Panc1 (cell line): ENCODE results near the gene TNFSF13. TPM values are rescaled to one million over a fixed set of nuclear protein-coding genes. Genes with fewer than 3 reads are reported as not detected.

Source experiments
- ATAC-seq: fragments of 200-7000 bp; cut with Tn5 transposase; 2 replicates; pipeline ENCODE4 v1.9.1; 2020; ENCODE audit warnings: mild to moderate bottlenecking, moderate library complexity
- BruUV-seq: library from RNA; stranded (reverse); fragments of 400-500 nt; replicated peaks from 2 replicates; lab custom pipeline; 2021; lab: Mats Ljungman, UMichigan
- CTCF ChIA-PET: fragments of 300-600 bp; sonication (Branson Sonifier 250); formaldehyde crosslinking; loops from one replicate; lab custom pipeline; 2022; ENCODE audit warnings: antibody characterized with exemption; lab: Charles Lee
- POLR2A ChIA-PET: fragments of 300-600 bp; sonication (Branson Sonifier 250); formaldehyde crosslinking; loops from one replicate; lab custom pipeline; 2022; ENCODE audit warnings: antibody characterized with exemption; lab: Charles Lee
- DNase-seq: peaks from one replicate; pipeline ENCODE4 v3.0.0-alpha.2; 2010; ENCODE audit warnings: low read depth, low spot score
- H3K27ac ChIP-seq: 2 replicates; pipeline ENCODE4 v1.5.1; 2011; ENCODE audit warnings: mild to moderate bottlenecking, low read length, inconsistent platforms
- H3K27me3 ChIP-seq: fragments of 200-500 bp; sonication (Bioruptor generic); 2 replicates; pipeline ENCODE4 v1.6.0; 2014; ENCODE audit warnings: low read length, inconsistent platforms; ENCODE audit not compliant: control insufficient read depth, insufficient read depth
- H3K36me3 ChIP-seq: fragments of 200-500 bp; sonication (Bioruptor generic); 2 replicates; pipeline ENCODE4 v1.5.1; 2014; ENCODE audit warnings: inconsistent platforms, mild to moderate bottlenecking, low read length, moderate library complexity; ENCODE audit not compliant: control insufficient read depth, insufficient read depth
- H3K4me1 ChIP-seq: 2 replicates; pipeline ENCODE4 v1.5.1; 2011; ENCODE audit warnings: inconsistent platforms, mild to moderate bottlenecking, low read length, moderate library complexity; ENCODE audit not compliant: control insufficient read depth, insufficient read depth
- H3K4me3 ChIP-seq, 2 experiments: 2 replicates each; pipeline ENCODE4 v1.5.1; 2011 to 2012; ENCODE audit warnings: low read depth in 2 of 2, low read length in 2 of 2, mild to moderate bottlenecking in 2 of 2, inconsistent platforms in 1 of 2, moderate library complexity in 1 of 2
- H3K9me3 ChIP-seq: fragments of 200-500 bp; sonication (Bioruptor generic); 2 replicates; pipeline ENCODE4 v1.5.1; 2014; ENCODE audit warnings: low read depth, mild to moderate bottlenecking, inconsistent platforms, low read length, moderate library complexity; ENCODE audit not compliant: control insufficient read depth, insufficient read depth
- CTCF ChIP-seq: fragments of 450-650 bp; IDR thresholded peaks from 2 replicates; pipeline ENCODE4 v1.5.1; 2017; ENCODE audit warnings: mild to moderate bottlenecking
- POLR2AphosphoS5 ChIP-seq: IDR thresholded peaks from 2 replicates; pipeline ENCODE4 v1.6.1; 2012; ENCODE audit warnings: mild to moderate bottlenecking, low read depth, low read length, moderate library complexity
- REST ChIP-seq, 2 experiments: IDR thresholded peaks; 2 replicates each; pipeline ENCODE4 v1.6.1; 2011 to 2012; ENCODE audit warnings: low read depth in 2 of 2, control low read depth in 1 of 2, low read length in 1 of 2, mild to moderate bottlenecking in 1 of 2, moderate library complexity in 1 of 2; ENCODE audit not compliant: insufficient read depth in 1 of 2
- SIN3A ChIP-seq: IDR thresholded peaks from 2 replicates; pipeline ENCODE4 v1.6.1; 2012; ENCODE audit warnings: low read depth, mild to moderate bottlenecking, low read length, moderate library complexity, borderline replicate concordance; ENCODE audit not compliant: insufficient read depth
- TCF7L2 ChIP-seq: IDR thresholded peaks from 2 replicates; pipeline ENCODE4 v1.6.1; 2011; ENCODE audit warnings: mild to moderate bottlenecking, low read depth, low read length, inconsistent platforms
- in situ Hi-C: cut with HindIII; loops from 2 replicates; pipeline ENCODE4 v1.10.0; 2016; ENCODE audit warnings: low sequenced_read_pairs, low pct_unique_long_range_greater_than_20kb
- intact Hi-C: fragments of 100-400 bp; cut with micrococcal nuclease; formaldehyde crosslinking; loops from one replicate; pipeline ENCODE4 v1.10.0; 2022; ENCODE audit not compliant: unreplicated experiment
- total RNA-seq: library from RNA; stranded (reverse); gene quantifications from one replicate; pipeline ENCODE4 v1.2.1, GENCODE V29; 2021; ENCODE audit not compliant: unreplicated experiment

TNFSF13 gene
- total RNA-seq, 1 experiment from 2014 or later, result 2.3 TPM

GRCh38 chr17:7610641-7611040 is 52.1 kb downstream of the TNFSF13 start:
- ATAC-seq, result no peak

More at GRCh38 chr17:7610641-7611040, 52.1 kb downstream of the TNFSF13 start:
- TF ChIP-seq REST (IDR thresholded peaks at IDR 0.05; ENCODE audit: insufficient read depth in 1 of 2, low read depth in 2 of 2, low read length in 1 of 2) (no peak), CTCF (no peak), SIN3A (no peak), POLR2AphosphoS5 (no peak), TCF7L2 (no peak)
- no peak overlapping the region for H3K27ac ChIP-seq
- no TSS peak for BruUV-seq
- H3K4me1 ChIP-seq, result peaks cover 14% of the 10 kb centered on the region
- no peaks in the 10 kb centered on the region for H3K27me3 ChIP-seq
- ChIA-PET CTCF (no interaction called here), POLR2A (no interaction called here)
- intact Hi-C loops, result no loop called here
- H3K36me3 ChIP-seq, result peaks cover 8% of the 10 kb centered on the region
- in situ Hi-C loops, result no loop called here
- no peak overlapping the region for H3K4me3 ChIP-seq
- H3K9me3 ChIP-seq, result no peaks in the 10 kb centered on the region
- no peak for DNase-seq

Other genes starting within 250 kb of the TNFSF13 start
- 96.6 TPM for gene GPS2, start 243.4 kb upstream of the TNFSF13 start, total RNA-seq
- 58.9 TPM for gene NEURL4, start 229.4 kb upstream of the TNFSF13 start, total RNA-seq
- 2.7 TPM for gene ACAP1, start 222.2 kb upstream of the TNFSF13 start, total RNA-seq
- 11.0 TPM for gene KCTD11, start 206.6 kb upstream of the TNFSF13 start, total RNA-seq
- gene TMEM95, start 203.6 kb upstream of the TNFSF13 start, total RNA-seq, result not detected
- gene TNK1, start 177.7 kb upstream of the TNFSF13 start, total RNA-seq, result 6.2 TPM
- gene PLSCR3, start 164.2 kb upstream of the TNFSF13 start, total RNA-seq, result 32.0 TPM
- gene TMEM256, start 154.7 kb upstream of the TNFSF13 start, total RNA-seq, result 35.8 TPM
- gene NLGN2, start 150.9 kb upstream of the TNFSF13 start, total RNA-seq, result 33.6 TPM
- not detected for gene SPEM1, start 138.4 kb upstream of the TNFSF13 start, total RNA-seq
- not detected for gene SPEM2, start 133.1 kb upstream of the TNFSF13 start, total RNA-seq
- gene SPEM3, start 129.9 kb upstream of the TNFSF13 start, total RNA-seq, result not detected
- gene TMEM102, start 123.3 kb upstream of the TNFSF13 start, total RNA-seq, result 8.5 TPM
- 4.4 TPM for gene FGF11, start 119.2 kb upstream of the TNFSF13 start, total RNA-seq
- gene CHRNB1, start 113.7 kb upstream of the TNFSF13 start, total RNA-seq, result 14.3 TPM
- gene ZBTB4, start 79.1 kb upstream of the TNFSF13 start, total RNA-seq, result 24.9 TPM
- not detected for gene SLC35G6, start 77.3 kb upstream of the TNFSF13 start, total RNA-seq
- 181 TPM for gene POLR2A, start 74.4 kb upstream of the TNFSF13 start, total RNA-seq
- 12.6 TPM for gene TNFSF12, start 9.7 kb upstream of the TNFSF13 start, total RNA-seq
- gene SENP3, start 3.2 kb downstream of the TNFSF13 start, total RNA-seq, result 63.7 TPM
- gene CD68, start 20.9 kb downstream of the TNFSF13 start, total RNA-seq, result 51.6 TPM
- gene MPDU1, start 25.1 kb downstream of the TNFSF13 start, total RNA-seq, result 47.1 TPM
- 0.33 TPM for gene SOX15, start 31.3 kb downstream of the TNFSF13 start, total RNA-seq
- 39.7 TPM for gene FXR2, start 56.1 kb downstream of the TNFSF13 start, total RNA-seq
- 74.8 TPM for gene SAT2, start 69.1 kb downstream of the TNFSF13 start, total RNA-seq
- 1.2 TPM for gene SHBG, start 71.4 kb downstream of the TNFSF13 start, total RNA-seq
- gene ATP1B2, start 92.2 kb downstream of the TNFSF13 start, total RNA-seq, result 0.08 TPM
- 129 TPM for gene TP53, start 128.7 kb downstream of the TNFSF13 start, total RNA-seq
- gene WRAP53, start 129.7 kb downstream of the TNFSF13 start, total RNA-seq, result 27.0 TPM
- 2.5 TPM for gene EFNB3, start 146.5 kb downstream of the TNFSF13 start, total RNA-seq
- gene DNAH2, start 159.0 kb downstream of the TNFSF13 start, total RNA-seq, result 0.13 TPM